ENCODE measurements around the gene EIF3C.
"Not testable (repeated sequence)": the region's sequence is repeated elsewhere in the genome, so short reads cannot be mapped to it uniquely, and the experiment has no call there.

EIF3C gene

DNA sequence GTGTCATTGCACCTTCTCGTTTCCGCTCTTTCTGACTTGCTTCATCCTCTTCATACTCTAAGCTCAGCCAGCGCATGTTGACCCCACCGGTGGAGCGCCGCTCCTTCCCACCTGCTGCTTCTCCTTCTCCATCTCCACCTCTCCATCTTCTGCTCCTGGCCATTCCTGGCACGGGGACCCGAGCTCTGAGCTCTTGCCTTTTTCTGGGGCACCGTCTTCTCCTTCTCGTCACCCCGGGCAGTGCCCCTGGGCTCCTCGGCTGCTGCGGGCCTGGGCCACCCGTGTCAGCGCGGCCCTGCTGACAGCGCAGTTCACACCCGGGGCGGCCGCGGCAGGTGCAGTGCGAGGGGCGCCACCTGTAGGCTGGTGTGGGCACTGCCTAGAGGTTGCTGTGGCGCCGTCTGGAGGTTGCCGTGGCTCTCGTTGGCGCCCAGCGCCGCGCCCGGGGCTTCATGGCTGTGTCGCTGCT lies 38.8 kb downstream of the EIF3C start:
- peak; percentile 81 for DNase-seq

DNA sequence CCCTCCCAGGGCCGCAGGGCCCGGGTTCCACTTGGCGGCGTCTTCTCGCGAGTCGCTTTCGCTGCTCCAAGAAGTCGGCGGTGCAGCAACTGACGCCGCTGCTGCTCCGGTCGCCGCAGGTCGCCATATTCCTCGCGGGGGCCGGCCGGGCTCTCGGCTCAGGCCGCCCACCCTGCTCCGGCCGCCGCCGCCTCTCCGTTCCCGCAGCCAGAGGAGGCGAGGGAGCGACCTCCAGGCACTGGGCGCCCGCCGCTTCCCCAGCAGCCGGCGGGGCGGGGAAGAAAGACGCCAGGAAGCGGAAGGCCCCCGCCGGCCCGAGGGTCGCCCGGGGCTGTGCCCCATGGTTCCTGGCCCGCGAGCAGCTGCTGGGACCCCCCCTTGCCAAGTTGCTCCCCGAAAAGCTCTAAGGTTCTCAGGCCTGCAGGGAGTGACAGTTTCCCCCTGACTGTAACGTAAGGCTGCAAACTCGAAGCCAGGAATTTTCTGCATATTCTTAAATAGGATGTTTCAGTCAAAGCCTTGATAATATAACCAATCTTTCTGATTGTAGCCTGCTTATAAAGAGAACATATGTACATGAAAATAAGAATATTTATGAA lies 39.3 kb downstream of the EIF3C start:
- DNase-seq: not testable (repeated sequence)

DNA sequence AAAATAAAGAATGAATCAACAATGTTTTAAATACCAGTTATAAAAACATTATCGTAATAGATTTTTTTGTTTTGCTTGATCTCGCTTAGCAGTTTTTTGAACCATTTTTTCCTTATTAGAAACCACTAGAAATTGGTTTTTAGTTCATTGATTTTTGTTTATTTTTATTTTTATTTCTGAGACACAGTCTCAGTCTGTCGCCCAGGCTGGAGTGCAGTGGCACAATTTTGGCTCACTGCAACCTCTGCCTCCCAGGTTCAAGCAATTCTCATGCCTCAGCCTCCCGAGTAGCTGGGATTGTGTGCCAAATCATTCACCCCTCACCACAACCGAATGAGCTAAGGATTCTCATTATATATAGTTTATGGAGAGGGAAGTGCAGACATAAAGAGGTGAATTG lies 40.2 kb downstream of the EIF3C start, which contains the start of gene NPIPB9:
TSS of gene NPIPB9 (plus strand) at position 301 of the 400 bp plus-strand sequence.
- DNase-seq: not testable (repeated sequence)

DNA sequence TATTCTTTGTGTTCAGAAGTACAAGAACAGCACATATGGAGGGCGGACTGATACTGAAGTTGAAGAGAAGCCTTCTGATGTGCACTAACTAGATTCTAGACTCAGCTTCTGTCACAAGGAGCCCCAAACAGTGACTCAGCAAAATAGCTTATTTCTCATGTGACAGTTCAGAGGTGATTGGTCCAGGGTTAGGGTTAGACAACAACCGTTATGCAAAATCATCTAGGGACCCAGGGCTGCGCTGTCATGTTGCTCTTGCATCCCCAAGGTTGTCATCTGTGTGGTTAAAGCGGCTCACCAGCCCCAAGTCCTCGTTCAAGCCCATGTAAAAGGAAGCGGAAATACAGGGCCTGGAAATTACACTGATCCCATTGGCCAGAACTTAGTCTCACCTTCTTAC lies 70.4 kb downstream of the EIF3C start:
- not testable (repeated sequence) for DNase-seq

DNA sequence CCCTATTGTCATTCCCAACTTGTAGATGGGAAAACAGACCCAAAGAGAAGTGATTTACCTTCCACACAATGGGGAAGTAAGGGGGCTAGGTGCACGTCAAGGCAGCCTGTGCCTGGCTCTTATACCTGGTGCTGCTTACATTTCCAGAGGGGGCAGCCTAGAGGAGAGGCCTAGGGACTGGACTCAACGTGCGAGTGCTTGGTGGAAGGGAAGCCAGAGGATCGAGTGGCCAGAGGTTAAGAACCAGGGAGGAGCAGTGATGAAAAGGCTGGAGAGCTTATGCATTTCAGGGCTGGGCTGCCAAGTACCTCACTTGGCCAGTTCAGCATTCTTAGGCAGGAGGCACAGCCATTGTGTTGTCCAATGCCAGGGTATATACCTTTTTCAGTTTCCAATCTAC lies 71.1 kb downstream of the EIF3C start:
- not testable (repeated sequence) for DNase-seq

All from activated effector memory CD4-positive, alpha-beta T cell treated with anti-CD3 and anti-CD28 coated beads, Interleukin-2, amount 50 U/mL, for 16 hours (primary cell).